ENCODE data around the gene EEF1E1.

DNA sequence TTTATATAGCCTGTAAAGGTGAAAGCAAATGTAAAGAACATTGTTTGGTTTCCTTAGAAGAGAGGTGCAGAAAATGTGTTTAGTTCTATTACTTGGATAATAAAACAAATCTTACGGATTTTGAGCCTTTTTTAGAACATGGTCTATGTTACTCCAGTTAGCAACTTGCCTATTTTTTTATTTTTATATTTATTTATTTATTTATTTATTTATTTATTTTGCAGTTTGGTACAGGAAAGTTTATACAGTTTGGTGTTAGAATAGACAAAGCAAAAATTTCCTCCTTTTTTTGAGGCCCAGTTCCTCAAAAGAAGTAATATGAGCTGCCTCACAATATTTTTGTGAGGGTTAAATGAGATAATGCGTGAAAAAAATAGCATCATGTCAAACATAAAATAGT lies 41.6 kb upstream of the EEF1E1 start:
- TF ChIP-seq RAD21 (conservative IDR thresholded peaks at IDR 0.05): no peak
- TF ChIP-seq, protein P1, sequence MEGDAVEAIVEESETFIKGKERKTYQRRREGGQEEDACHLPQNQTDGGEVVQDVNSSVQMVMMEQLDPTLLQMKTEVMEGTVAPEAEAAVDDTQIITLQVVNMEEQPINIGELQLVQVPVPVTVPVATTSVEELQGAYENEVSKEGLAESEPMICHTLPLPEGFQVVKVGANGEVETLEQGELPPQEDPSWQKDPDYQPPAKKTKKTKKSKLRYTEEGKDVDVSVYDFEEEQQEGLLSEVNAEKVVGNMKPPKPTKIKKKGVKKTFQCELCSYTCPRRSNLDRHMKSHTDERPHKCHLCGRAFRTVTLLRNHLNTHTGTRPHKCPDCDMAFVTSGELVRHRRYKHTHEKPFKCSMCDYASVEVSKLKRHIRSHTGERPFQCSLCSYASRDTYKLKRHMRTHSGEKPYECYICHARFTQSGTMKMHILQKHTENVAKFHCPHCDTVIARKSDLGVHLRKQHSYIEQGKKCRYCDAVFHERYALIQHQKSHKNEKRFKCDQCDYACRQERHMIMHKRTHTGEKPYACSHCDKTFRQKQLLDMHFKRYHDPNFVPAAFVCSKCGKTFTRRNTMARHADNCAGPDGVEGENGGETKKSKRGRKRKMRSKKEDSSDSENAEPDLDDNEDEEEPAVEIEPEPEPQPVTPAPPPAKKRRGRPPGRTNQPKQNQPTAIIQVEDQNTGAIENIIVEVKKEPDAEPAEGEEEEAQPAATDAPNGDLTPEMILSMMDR (IDR thresholded peaks at IDR 0.05; ENCODE audit: poor library complexity, severe bottlenecking): no peak
